Stimulated activated CD4-positive, alpha-beta T cell treated with anti-CD3 and anti-CD28 coated beads, Interleukin-15, amount 100 ng/mL, for 24 hours (primary cell): ENCODE results near the gene CASP7.
"Not testable (repeated sequence)": the region's sequence is repeated elsewhere in the genome, so short reads cannot be mapped to it uniquely, and the experiment has no call there.

ENCODE experiments used
- DNase-seq: peaks from one replicate; pipeline ENCODE4 v3.0.0-alpha.2; 2020

Gene CASP7

DNA sequence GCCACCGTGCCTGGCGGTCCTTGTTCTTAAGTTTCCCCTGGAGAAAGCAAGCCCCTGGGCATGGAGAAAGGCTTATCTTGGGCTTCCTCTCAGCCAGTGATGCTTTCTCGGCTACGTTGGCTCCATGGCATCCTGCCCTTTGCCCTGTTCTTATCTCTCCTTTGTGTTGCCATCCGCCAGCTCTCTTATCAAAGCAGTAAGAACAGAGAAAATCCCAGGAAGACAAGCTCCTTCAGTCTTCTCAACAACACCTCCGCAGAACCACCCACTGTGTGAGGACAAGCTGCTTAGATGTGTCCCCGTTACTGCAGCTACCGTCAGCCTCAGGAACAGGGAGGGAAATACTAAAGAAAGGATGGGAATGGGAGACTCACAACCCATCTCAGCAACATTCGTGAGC lies 75.1 kb downstream of the CASP7 start:
- no peak for DNase-seq

GRCh38 chr10:113756940-113757543 lies 77.3 kb downstream of the CASP7 start:
- no peak for DNase-seq

- DNase-seq = no peak
These were observed 82.4 kb downstream of the CASP7 start for GRCh38 chr10:113762083-113762482.

DNA sequence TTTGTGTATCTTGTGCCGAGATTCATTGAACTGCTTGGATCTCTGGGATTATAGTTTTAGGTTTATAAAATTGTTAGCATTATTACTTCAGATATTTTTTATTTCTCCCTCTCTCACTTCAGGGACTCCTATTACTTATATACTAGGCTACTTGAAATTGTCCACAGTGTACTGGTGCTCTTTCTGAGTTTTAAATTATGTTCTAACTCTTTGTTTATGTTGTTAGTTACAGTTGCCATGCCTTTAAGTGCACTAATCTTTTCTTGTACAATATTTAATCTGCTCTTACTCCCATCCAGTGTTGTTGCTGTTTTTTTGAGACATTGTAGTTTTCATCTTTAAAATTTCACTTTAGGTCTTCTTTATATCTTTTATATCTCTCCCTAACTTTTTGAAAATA lies 84.9 kb downstream of the CASP7 start:
- no peak for DNase-seq

- no peak for DNase-seq
These were observed 86.2 kb downstream of the CASP7 start for GRCh38 chr10:113765910-113766309.

- no peak for DNase-seq
These were observed 87.5 kb downstream of the CASP7 start for GRCh38 chr10:113767222-113767621.

DNA sequence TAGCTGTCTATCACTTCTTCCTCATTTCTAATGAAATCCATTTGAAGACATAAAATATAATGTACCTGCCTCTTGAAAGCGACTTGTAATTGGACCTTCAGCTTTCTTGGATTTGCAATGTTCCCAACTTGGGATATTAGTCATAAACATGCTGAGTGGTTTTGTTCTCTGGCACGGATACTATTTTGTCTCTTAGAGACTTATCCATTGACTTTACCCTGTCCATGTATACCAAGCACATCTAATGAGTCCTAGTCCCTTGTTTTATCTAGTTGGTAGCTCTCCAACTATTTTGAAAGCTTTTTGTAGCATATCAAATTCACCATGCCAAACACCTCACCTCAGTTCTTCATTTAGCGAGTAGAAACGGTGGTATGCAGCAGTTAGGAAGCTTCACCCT lies 90.6 kb downstream of the CASP7 start:
- DNase-seq = no peak

GRCh38 chr10:113771131-113771530 lies 91.4 kb downstream of the CASP7 start:
- not testable (repeated sequence) for DNase-seq

GRCh38 chr10:113775686-113776294 lies 96.1 kb downstream of the CASP7 start:
- no peak for DNase-seq

DNA sequence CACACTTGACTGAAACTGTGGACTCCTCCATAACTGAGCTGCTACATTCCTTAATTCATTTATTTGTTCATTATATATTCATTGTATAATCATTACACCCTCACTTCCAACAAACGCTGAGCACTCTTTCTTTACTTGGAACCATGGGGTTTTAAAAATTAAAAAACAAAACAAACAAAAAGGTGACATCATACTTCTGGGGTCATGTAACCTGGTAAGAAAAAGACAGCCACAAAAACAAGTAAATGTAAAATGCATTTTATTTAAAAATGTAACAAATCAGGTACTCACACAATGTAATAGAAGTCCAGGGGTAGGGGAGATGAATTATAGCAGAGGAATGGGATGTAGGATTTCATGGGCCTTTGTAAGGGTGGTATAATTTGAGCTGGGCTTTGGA lies 96.8 kb downstream of the CASP7 start:
- no peak for DNase-seq
